Esophagus squamous epithelium (tissue), 4 donors: ENCODE measurements around the gene AKAP5.

ENCODE experiments used
- CTCF ChIP-seq, 6 experiments: fragments of 450-650 bp in 4 of 6; fragments of 200-600 bp in 2 of 6; sonication (generic) in 2 of 6; IDR thresholded peaks; one replicate each; pipeline ENCODE4 v1.5.1; 2016 to 2019; ENCODE audit warnings: antibody characterized with exemption in 6 of 6, mild to moderate bottlenecking in 4 of 6, moderate library complexity in 4 of 6
- POLR2A ChIP-seq, 4 donors: fragments of 450-650 bp; IDR thresholded peaks; one replicate each; pipeline ENCODE4 v1.6.1; 2017; ENCODE audit warnings: antibody characterized with exemption in 4 of 4, mild to moderate bottlenecking in 4 of 4, moderate library complexity in 3 of 4

GRCh38 chr14:64463195-64463594 is 2.1 kb upstream of the AKAP5 start:
- TF ChIP-seq CTCF (IDR thresholded peaks at IDR 0.05), result no peak
- no peak for TF ChIP-seq POLR2A (IDR thresholded peaks at IDR 0.05)
